GM19351 (cell line): Measurements from ENCODE around the gene GJB5.

Experiments used
- ATAC-seq: cut with Tn5 transposase; IDR thresholded peaks from one replicate; pipeline ENCODE4 v1.9.1; 2021; ENCODE audit warnings: mild to moderate bottlenecking, moderate library complexity; ENCODE audit not compliant: unreplicated experiment

The GJB5 gene

GRCh38 chr1:34792868-34793727 is 38.3 kb downstream of the GJB5 start, which contains the start of gene GJA4:
GJA4 (plus strand) TSS chr1:34792999; CDS start chr1:34794214, 1,215 bp downstream.
- no peak for ATAC-seq

DNA sequence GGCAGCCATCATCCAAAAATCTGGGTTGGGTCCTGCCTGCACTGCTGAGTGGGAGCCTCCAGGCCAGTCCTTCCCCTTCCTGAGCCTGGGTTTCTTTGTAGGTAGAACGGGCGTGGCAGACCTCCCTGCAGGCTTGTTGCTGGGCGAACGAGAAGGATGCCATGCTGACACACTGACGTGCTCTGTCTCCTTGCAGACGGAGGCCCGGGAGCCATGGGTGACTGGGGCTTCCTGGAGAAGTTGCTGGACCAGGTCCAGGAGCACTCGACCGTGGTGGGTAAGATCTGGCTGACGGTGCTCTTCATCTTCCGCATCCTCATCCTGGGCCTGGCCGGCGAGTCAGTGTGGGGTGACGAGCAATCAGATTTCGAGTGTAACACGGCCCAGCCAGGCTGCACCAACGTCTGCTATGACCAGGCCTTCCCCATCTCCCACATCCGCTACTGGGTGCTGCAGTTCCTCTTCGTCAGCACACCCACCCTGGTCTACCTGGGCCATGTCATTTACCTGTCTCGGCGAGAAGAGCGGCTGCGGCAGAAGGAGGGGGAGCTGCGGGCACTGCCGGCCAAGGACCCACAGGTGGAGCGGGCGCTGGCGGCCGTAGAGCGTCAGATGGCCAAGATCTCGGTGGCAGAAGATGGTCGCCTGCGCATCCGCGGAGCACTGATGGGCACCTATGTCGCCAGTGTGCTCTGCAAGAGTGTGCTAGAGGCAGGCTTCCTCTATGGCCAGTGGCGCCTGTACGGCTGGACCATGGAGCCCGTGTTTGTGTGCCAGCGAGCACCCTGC is 39.3 kb downstream of the GJB5 start:
- ATAC-seq = no peak

- ATAC-seq = no peak
Measured at GRCh38 chr1:34794790-34795180, 39.9 kb downstream of the GJB5 start.

- ATAC-seq = no peak
Measured at GRCh38 chr1:34795916-34796315, 41.1 kb downstream of the GJB5 start.

DNA sequence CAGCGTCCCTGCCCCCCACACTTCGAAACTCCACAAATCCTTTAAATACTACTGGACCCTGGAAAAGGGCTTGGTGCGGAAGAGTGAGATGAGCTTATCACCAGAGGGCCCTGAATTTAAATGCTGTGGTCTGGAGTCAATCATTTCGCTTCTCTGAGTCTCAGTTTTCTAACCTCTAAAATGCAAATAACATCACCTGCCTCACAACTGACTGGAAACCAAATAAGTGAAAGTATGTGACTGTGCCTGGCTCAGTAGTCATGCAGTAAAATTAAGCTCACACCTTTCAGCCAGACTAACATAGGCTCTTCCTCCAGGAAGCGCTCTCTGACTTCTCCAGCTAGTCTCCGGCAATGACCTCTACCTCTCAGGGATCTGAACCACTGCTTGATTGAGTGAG is 42.1 kb downstream of the GJB5 start:
- peak; percentile 61 for ATAC-seq

GRCh38 chr1:34800214-34800613 is 45.4 kb downstream of the GJB5 start:
- no peak for ATAC-seq

- ATAC-seq = no peak
Measured at GRCh38 chr1:34803770-34804169, 48.9 kb downstream of the GJB5 start.

GRCh38 chr1:34806396-34806795 is 51.5 kb downstream of the GJB5 start:
- ATAC-seq = no peak
